WTC11 (cell line): ENCODE measurements around the gene TMEM250. TPM values are rescaled to one million over a fixed set of nuclear protein-coding genes. Genes with fewer than 3 reads are reported as not detected.

Experiments
- ETV6 ChIP-seq: sonication (generic); formaldehyde crosslinking; IDR thresholded peaks from 2 replicates; pipeline ENCODE4 v1.8.1; 2022; ENCODE audit warnings: mild to moderate bottlenecking, missing genetic modification reagents
- GABPB1 ChIP-seq: sonication (generic); formaldehyde crosslinking; IDR thresholded peaks from 2 replicates; pipeline ENCODE4 v1.8.1; 2023; ENCODE audit warnings: mild to moderate bottlenecking, missing genetic modification reagents
- JAZF1 ChIP-seq: fragments of 250-450 bp; sonication (Bioruptor Pico); IDR thresholded peaks from 2 replicates; pipeline ENCODE4 v1.9.0; 2021; ENCODE audit warnings: moderate library complexity, mild to moderate bottlenecking, inconsistent platforms
- KAT7 ChIP-seq: sonication (generic); formaldehyde crosslinking; IDR thresholded peaks from 2 replicates; pipeline ENCODE4 v1.8.1; 2023; ENCODE audit warnings: missing genetic modification reagents, mild to moderate bottlenecking, borderline replicate concordance
- NFE2L1 ChIP-seq: sonication (generic); formaldehyde crosslinking; IDR thresholded peaks from 2 replicates; pipeline ENCODE4 v1.8.1; 2023; ENCODE audit warnings: missing genetic modification reagents
- NR1H2 ChIP-seq: sonication (generic); formaldehyde crosslinking; IDR thresholded peaks from 2 replicates; pipeline ENCODE4 v1.9.0; 2021; ENCODE audit warnings: mild to moderate bottlenecking, moderate library complexity, missing genetic modification reagents
- ZNF263 ChIP-seq: sonication (generic); formaldehyde crosslinking; IDR thresholded peaks from 2 replicates; pipeline ENCODE4 v1.8.1; 2022; ENCODE audit warnings: low read depth, mild to moderate bottlenecking, moderate library complexity, missing genetic modification reagents
- total RNA-seq: library from RNA; stranded (reverse); gene quantifications from 3 replicates; pipeline ENCODE4 v1.2.3, GENCODE V29; 2021
- TF ChIP-seq, protein P1 (sequence below): fragments of 250-450 bp; sonication (Bioruptor Pico); IDR thresholded peaks from 2 replicates; pipeline ENCODE4 v1.9.0; 2021; ENCODE audit warnings: mild to moderate bottlenecking, borderline replicate concordance
- TF ChIP-seq, protein P2 (sequence below): sonication (generic); formaldehyde crosslinking; IDR thresholded peaks from 2 replicates; pipeline ENCODE4 v1.8.1; 2023; ENCODE audit warnings: mild to moderate bottlenecking, missing genetic modification reagents, borderline replicate concordance
- TF ChIP-seq, protein P3 (sequence below): sonication (generic); formaldehyde crosslinking; IDR thresholded peaks from 2 replicates; pipeline ENCODE4 v1.8.1; 2022; ENCODE audit warnings: missing genetic modification reagents, borderline replicate concordance
- TF ChIP-seq, protein P4 (sequence below): sonication (generic); formaldehyde crosslinking; IDR thresholded peaks from 2 replicates; pipeline ENCODE4 v1.8.1; 2023; ENCODE audit warnings: mild to moderate bottlenecking, missing genetic modification reagents
- TF ChIP-seq, protein P5 (sequence below): fragments of 250-450 bp; sonication (Bioruptor Pico); IDR thresholded peaks from 2 replicates; pipeline ENCODE4 v1.8.0; 2021; ENCODE audit warnings: mild to moderate bottlenecking
- TF ChIP-seq, protein P6 (sequence below): sonication (generic); formaldehyde crosslinking; IDR thresholded peaks from 2 replicates; pipeline ENCODE4 v1.8.0; 2023; ENCODE audit warnings: mild to moderate bottlenecking, missing genetic modification reagents
- TF ChIP-seq, protein P7 (sequence below): sonication (generic); formaldehyde crosslinking; IDR thresholded peaks from 2 replicates; pipeline ENCODE4 v1.8.0; 2023; ENCODE audit warnings: missing genetic modification reagents, mild to moderate bottlenecking, borderline replicate concordance

TMEM250 gene
- total RNA-seq, 1 experiment from 2014 or later = 39.4 TPM

DNA sequence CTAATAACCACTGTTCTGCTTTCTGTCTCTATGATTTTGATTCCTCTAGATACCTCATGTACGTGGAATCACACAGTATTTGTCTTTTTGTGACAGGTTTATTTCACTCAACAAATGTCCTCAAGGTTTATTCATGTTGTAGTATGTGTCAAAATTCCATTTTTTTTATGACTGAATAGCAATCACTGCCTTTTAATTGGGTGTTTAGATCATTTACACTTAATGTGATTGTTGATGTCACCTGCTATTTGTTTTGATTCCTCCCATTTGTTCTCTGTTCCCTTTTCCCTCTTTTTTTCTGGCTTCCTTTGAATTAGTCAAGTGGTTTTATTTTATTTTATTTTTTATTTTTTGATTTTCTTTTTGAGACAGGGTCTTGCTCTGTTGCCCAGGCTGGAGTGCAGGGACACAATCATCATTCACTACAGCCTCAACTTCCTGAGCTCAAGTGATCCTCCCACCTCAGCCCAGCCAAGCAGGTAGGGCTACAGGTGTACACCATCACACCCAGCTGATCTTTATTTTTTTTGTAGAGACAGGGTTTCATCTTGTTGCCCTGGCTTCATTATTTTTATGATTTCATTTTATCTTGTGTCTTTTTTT, 44.7 kb upstream of the TMEM250 start (continued):
- TF ChIP-seq, protein P1, sequence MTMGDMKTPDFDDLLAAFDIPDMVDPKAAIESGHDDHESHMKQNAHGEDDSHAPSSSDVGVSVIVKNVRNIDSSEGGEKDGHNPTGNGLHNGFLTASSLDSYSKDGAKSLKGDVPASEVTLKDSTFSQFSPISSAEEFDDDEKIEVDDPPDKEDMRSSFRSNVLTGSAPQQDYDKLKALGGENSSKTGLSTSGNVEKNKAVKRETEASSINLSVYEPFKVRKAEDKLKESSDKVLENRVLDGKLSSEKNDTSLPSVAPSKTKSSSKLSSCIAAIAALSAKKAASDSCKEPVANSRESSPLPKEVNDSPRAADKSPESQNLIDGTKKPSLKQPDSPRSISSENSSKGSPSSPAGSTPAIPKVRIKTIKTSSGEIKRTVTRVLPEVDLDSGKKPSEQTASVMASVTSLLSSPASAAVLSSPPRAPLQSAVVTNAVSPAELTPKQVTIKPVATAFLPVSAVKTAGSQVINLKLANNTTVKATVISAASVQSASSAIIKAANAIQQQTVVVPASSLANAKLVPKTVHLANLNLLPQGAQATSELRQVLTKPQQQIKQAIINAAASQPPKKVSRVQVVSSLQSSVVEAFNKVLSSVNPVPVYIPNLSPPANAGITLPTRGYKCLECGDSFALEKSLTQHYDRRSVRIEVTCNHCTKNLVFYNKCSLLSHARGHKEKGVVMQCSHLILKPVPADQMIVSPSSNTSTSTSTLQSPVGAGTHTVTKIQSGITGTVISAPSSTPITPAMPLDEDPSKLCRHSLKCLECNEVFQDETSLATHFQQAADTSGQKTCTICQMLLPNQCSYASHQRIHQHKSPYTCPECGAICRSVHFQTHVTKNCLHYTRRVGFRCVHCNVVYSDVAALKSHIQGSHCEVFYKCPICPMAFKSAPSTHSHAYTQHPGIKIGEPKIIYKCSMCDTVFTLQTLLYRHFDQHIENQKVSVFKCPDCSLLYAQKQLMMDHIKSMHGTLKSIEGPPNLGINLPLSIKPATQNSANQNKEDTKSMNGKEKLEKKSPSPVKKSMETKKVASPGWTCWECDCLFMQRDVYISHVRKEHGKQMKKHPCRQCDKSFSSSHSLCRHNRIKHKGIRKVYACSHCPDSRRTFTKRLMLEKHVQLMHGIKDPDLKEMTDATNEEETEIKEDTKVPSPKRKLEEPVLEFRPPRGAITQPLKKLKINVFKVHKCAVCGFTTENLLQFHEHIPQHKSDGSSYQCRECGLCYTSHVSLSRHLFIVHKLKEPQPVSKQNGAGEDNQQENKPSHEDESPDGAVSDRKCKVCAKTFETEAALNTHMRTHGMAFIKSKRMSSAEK = no peak
- TF ChIP-seq JAZF1 (CRISPR knock-in tag) = no peak
- TF ChIP-seq, protein P2, sequence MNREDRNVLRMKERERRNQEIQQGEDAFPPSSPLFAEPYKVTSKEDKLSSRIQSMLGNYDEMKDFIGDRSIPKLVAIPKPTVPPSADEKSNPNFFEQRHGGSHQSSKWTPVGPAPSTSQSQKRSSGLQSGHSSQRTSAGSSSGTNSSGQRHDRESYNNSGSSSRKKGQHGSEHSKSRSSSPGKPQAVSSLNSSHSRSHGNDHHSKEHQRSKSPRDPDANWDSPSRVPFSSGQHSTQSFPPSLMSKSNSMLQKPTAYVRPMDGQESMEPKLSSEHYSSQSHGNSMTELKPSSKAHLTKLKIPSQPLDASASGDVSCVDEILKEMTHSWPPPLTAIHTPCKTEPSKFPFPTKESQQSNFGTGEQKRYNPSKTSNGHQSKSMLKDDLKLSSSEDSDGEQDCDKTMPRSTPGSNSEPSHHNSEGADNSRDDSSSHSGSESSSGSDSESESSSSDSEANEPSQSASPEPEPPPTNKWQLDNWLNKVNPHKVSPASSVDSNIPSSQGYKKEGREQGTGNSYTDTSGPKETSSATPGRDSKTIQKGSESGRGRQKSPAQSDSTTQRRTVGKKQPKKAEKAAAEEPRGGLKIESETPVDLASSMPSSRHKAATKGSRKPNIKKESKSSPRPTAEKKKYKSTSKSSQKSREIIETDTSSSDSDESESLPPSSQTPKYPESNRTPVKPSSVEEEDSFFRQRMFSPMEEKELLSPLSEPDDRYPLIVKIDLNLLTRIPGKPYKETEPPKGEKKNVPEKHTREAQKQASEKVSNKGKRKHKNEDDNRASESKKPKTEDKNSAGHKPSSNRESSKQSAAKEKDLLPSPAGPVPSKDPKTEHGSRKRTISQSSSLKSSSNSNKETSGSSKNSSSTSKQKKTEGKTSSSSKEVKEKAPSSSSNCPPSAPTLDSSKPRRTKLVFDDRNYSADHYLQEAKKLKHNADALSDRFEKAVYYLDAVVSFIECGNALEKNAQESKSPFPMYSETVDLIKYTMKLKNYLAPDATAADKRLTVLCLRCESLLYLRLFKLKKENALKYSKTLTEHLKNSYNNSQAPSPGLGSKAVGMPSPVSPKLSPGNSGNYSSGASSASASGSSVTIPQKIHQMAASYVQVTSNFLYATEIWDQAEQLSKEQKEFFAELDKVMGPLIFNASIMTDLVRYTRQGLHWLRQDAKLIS = no peak
- TF ChIP-seq, protein P3, sequence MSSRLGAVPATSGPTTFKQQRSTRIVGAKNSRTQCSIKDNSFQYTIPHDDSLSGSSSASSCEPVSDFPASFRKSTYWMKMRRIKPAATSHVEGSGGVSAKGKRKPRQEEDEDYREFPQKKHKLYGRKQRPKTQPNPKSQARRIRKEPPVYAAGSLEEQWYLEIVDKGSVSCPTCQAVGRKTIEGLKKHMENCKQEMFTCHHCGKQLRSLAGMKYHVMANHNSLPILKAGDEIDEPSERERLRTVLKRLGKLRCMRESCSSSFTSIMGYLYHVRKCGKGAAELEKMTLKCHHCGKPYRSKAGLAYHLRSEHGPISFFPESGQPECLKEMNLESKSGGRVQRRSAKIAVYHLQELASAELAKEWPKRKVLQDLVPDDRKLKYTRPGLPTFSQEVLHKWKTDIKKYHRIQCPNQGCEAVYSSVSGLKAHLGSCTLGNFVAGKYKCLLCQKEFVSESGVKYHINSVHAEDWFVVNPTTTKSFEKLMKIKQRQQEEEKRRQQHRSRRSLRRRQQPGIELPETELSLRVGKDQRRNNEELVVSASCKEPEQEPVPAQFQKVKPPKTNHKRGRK (CRISPR knock-in tag) = no peak
- no peak for TF ChIP-seq NR1H2 (CRISPR knock-in tag)
- TF ChIP-seq GABPB1 (CRISPR knock-in tag) = no peak
- TF ChIP-seq, protein P4, sequence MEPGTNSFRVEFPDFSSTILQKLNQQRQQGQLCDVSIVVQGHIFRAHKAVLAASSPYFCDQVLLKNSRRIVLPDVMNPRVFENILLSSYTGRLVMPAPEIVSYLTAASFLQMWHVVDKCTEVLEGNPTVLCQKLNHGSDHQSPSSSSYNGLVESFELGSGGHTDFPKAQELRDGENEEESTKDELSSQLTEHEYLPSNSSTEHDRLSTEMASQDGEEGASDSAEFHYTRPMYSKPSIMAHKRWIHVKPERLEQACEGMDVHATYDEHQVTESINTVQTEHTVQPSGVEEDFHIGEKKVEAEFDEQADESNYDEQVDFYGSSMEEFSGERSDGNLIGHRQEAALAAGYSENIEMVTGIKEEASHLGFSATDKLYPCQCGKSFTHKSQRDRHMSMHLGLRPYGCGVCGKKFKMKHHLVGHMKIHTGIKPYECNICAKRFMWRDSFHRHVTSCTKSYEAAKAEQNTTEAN = no peak
- TF ChIP-seq KAT7 (CRISPR knock-in tag) = no peak
- TF ChIP-seq ETV6 (CRISPR knock-in tag) = no peak
- TF ChIP-seq, protein P5, sequence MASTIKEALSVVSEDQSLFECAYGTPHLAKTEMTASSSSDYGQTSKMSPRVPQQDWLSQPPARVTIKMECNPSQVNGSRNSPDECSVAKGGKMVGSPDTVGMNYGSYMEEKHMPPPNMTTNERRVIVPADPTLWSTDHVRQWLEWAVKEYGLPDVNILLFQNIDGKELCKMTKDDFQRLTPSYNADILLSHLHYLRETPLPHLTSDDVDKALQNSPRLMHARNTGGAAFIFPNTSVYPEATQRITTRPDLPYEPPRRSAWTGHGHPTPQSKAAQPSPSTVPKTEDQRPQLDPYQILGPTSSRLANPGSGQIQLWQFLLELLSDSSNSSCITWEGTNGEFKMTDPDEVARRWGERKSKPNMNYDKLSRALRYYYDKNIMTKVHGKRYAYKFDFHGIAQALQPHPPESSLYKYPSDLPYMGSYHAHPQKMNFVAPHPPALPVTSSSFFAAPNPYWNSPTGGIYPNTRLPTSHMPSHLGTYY (CRISPR knock-in tag) = no peak
- TF ChIP-seq, protein P6, sequence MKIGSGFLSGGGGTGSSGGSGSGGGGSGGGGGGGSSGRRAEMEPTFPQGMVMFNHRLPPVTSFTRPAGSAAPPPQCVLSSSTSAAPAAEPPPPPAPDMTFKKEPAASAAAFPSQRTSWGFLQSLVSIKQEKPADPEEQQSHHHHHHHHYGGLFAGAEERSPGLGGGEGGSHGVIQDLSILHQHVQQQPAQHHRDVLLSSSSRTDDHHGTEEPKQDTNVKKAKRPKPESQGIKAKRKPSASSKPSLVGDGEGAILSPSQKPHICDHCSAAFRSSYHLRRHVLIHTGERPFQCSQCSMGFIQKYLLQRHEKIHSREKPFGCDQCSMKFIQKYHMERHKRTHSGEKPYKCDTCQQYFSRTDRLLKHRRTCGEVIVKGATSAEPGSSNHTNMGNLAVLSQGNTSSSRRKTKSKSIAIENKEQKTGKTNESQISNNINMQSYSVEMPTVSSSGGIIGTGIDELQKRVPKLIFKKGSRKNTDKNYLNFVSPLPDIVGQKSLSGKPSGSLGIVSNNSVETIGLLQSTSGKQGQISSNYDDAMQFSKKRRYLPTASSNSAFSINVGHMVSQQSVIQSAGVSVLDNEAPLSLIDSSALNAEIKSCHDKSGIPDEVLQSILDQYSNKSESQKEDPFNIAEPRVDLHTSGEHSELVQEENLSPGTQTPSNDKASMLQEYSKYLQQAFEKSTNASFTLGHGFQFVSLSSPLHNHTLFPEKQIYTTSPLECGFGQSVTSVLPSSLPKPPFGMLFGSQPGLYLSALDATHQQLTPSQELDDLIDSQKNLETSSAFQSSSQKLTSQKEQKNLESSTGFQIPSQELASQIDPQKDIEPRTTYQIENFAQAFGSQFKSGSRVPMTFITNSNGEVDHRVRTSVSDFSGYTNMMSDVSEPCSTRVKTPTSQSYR (CRISPR knock-in tag) = no peak
- TF ChIP-seq ZNF263 (CRISPR knock-in tag) = no peak
- TF ChIP-seq, protein P7, sequence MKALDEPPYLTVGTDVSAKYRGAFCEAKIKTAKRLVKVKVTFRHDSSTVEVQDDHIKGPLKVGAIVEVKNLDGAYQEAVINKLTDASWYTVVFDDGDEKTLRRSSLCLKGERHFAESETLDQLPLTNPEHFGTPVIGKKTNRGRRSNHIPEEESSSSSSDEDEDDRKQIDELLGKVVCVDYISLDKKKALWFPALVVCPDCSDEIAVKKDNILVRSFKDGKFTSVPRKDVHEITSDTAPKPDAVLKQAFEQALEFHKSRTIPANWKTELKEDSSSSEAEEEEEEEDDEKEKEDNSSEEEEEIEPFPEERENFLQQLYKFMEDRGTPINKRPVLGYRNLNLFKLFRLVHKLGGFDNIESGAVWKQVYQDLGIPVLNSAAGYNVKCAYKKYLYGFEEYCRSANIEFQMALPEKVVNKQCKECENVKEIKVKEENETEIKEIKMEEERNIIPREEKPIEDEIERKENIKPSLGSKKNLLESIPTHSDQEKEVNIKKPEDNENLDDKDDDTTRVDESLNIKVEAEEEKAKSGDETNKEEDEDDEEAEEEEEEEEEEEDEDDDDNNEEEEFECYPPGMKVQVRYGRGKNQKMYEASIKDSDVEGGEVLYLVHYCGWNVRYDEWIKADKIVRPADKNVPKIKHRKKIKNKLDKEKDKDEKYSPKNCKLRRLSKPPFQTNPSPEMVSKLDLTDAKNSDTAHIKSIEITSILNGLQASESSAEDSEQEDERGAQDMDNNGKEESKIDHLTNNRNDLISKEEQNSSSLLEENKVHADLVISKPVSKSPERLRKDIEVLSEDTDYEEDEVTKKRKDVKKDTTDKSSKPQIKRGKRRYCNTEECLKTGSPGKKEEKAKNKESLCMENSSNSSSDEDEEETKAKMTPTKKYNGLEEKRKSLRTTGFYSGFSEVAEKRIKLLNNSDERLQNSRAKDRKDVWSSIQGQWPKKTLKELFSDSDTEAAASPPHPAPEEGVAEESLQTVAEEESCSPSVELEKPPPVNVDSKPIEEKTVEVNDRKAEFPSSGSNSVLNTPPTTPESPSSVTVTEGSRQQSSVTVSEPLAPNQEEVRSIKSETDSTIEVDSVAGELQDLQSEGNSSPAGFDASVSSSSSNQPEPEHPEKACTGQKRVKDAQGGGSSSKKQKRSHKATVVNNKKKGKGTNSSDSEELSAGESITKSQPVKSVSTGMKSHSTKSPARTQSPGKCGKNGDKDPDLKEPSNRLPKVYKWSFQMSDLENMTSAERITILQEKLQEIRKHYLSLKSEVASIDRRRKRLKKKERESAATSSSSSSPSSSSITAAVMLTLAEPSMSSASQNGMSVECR (CRISPR knock-in tag) = no peak
- TF ChIP-seq NFE2L1 = no peak
